ENCODE data around the gene NDUFV1. TPM values are rescaled to one million over a fixed set of nuclear protein-coding genes. Genes with fewer than 3 reads are reported as not detected.
"Not testable (repeated sequence)": the region's sequence is repeated elsewhere in the genome, so short reads cannot be mapped to it uniquely, and the experiment has no call there.

NDUFV1 gene
- total and polyA plus RNA-seq, 9 donors: 126 to 173 (median 149) TPM

DNA sequence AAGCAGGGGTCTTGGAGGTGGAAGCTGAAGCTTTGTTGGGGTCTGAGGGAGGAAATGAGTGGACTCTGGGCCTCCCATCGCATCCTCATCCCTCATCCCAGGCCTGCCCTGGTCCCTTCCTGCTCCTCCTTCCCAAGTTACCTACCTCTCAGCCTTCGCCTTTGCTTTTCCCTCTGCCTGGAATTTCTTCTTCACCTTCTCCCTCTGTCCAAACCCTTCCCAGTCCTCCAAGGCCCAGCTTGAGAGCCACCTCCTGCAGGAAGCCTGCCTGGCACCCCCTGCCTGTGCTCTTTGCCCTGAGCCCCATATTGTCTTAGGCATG, 25.1 kb downstream of the NDUFV1 start:
- peaks cover 2% of the 10 kb centered on the region for H3K27me3 ChIP-seq (ENCODE audit: control insufficient read depth, insufficient read depth, low read length)
- no peaks in the 10 kb centered on the region for H3K36me3 ChIP-seq (ENCODE audit: control insufficient read depth, insufficient read depth, low read length)
- H3K9me3 ChIP-seq (replicated peaks; ENCODE audit: control insufficient read depth, low read depth, low read length): no peaks in the 10 kb centered on the region
- 83% methylated on average over 2 of the region's 2 CpGs for WGBS (ENCODE audit: insufficient coverage)
- no peak overlapping the region for H3K27ac ChIP-seq (ENCODE audit: low read length)
- no peak overlapping the region for H3K4me3 ChIP-seq (ENCODE audit: low read length)
- H3K4me1 ChIP-seq (ENCODE audit: control insufficient read depth, insufficient read depth, low read length): peaks cover 14% of the 10 kb centered on the region
- no peak for DNase-seq

DNA sequence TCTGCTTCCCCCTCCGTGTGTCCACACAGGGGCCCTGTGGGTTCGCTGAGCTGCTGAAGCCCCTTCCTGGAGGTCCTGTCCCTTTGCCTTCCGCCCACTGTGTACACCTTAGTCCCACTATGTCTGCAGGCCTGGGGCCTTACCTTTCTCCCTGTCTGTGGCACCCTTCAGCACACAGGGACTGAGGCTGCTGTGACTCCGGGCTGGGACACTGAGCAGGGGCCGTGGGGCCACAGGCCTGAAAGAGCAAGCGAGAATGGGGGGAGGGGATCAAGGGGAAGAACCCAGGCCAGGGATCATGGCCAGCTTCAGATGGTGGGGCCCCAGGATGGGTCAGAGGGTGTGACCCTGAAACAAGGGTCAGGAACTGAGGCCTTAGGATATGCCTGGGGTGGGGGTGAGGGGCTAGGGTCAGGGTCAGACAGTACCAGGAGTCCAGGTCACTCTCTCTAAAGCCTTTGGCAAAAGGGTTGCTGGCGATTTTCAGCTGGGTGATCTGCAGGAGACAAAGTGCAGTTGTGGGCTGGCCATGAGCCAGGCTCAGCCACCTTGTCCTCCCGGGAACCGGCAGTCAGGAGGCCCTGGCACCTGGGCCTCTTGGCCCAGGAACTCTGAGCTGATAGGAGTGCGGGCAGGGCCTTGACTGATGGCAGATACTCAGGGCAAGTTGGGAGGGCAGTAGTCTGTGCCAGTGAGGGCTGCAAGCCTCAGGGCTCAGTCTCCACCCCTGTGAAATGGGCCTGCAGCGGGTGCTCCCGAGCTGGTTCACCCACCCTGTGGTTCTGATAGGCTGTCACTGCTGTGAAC, 25.6 kb downstream of the NDUFV1 start:
- no peaks in the 10 kb centered on the region for H3K9me3 ChIP-seq (replicated peaks; ENCODE audit: control insufficient read depth, low read depth, low read length)
- peaks cover 14% of the 10 kb centered on the region for H3K4me1 ChIP-seq (ENCODE audit: control insufficient read depth, insufficient read depth, low read length)
- H3K36me3 ChIP-seq (ENCODE audit: control insufficient read depth, insufficient read depth, low read length): no peaks in the 10 kb centered on the region
- DNase-seq: no peak
- no peak overlapping the region for H3K27ac ChIP-seq (ENCODE audit: low read length)
- no peak overlapping the region for H3K4me3 ChIP-seq (ENCODE audit: low read length)
- H3K27me3 ChIP-seq (ENCODE audit: control insufficient read depth, insufficient read depth, low read length): peaks cover 2% of the 10 kb centered on the region
- 75% methylated on average over 11 of the region's 12 CpGs for whole genome bisulfite sequencing (ENCODE audit: insufficient coverage)

DNA sequence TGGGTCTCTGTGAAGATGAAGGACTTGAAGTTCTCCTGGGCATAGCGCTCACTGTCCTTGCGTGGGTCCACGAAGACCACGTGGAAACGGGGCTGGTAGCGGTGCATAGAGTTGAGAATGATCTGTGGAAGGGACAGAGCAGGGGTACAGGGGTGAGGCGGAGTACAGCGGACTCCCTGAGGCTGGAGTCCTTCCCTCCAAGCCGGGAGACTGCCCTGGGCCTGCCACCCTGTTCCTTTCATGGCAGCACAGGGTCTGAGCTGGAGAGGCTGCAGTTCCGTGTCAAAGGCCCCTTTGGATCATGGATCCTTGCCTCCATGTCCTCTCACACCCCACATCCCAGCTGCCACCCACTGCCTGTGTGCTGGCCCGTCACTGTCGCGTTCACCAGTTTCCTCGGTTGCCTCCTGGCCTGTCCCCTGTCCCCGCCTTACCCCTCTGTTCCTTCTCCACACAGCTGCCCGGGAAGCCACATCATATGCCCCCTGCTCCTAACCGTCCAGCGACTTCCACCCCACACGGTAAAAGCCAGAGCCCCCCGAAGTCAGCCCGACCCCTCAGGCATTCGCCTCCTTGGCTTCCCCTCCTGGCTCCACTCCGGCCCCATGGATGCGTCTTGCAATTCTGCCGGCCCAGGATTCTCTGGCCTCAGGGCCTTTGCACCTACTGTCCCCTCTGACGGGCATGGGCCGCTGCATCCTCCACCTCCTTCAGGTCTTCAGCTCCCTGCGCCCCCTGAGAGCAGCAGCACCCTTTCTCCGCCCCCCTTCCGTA, 26.4 kb downstream of the NDUFV1 start:
- Histone ChIP-seq H3K27ac (ENCODE audit: low read length) (no peak overlapping the region), H3K36me3 (ENCODE audit: control insufficient read depth, insufficient read depth, low read length) (no peaks in the 10 kb centered on the region), H3K4me1 (ENCODE audit: control insufficient read depth, insufficient read depth, low read length) (peaks cover 14% of the 10 kb centered on the region), H3K4me3 (ENCODE audit: low read length) (no peak overlapping the region), H3K9me3 (replicated peaks; ENCODE audit: control insufficient read depth, low read depth, low read length) (no peaks in the 10 kb centered on the region), H3K27me3 (ENCODE audit: control insufficient read depth, insufficient read depth, low read length) (peaks cover 2% of the 10 kb centered on the region)
- no peak for DNase-seq
- WGBS (ENCODE audit: insufficient coverage): 90% methylated on average over 30 of the region's 30 CpGs

DNA sequence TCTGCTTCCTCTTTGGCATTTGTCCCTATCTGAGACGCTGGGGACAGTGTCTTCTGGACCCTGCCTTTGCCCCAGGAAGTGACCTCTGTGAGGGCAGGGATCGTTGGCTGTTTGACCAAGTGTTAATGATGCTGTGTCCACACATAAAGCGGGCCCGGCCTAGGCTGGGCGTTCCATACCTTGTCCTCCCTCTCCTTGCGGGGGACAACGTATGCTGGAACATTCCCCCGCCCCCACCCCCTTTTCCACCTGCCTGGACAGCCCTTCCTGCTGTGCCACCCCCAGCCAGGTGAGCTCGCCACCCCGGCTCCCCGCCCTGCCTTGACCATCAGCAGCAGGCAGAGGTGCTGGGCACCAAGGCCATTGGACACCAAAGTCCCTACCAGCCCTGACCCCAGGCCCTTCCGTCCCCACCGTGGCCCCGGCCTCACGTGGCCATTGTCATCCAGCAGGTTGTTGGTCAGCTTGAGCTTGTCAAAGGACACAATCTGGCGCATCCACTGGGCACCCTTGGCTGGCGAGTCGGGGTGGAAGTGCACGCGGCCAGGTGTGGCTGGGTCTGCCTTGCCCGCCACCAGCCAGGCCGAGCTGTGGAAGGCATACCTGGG, 27.1 kb downstream of the NDUFV1 start:
- H3K27me3 ChIP-seq (ENCODE audit: control insufficient read depth, insufficient read depth, low read length): peaks cover 2% of the 10 kb centered on the region
- no peaks in the 10 kb centered on the region for H3K36me3 ChIP-seq (ENCODE audit: control insufficient read depth, insufficient read depth, low read length)
- H3K4me3 ChIP-seq (ENCODE audit: low read length): no peak overlapping the region
- no peaks in the 10 kb centered on the region for H3K9me3 ChIP-seq (replicated peaks; ENCODE audit: control insufficient read depth, low read depth, low read length)
- H3K4me1 ChIP-seq (ENCODE audit: control insufficient read depth, insufficient read depth, low read length): peaks cover 14% of the 10 kb centered on the region
- DNase-seq: no peak
- WGBS (ENCODE audit: insufficient coverage): 91% methylated on average over 20 of the region's 22 CpGs
- no peak overlapping the region for H3K27ac ChIP-seq (ENCODE audit: low read length)

DNA sequence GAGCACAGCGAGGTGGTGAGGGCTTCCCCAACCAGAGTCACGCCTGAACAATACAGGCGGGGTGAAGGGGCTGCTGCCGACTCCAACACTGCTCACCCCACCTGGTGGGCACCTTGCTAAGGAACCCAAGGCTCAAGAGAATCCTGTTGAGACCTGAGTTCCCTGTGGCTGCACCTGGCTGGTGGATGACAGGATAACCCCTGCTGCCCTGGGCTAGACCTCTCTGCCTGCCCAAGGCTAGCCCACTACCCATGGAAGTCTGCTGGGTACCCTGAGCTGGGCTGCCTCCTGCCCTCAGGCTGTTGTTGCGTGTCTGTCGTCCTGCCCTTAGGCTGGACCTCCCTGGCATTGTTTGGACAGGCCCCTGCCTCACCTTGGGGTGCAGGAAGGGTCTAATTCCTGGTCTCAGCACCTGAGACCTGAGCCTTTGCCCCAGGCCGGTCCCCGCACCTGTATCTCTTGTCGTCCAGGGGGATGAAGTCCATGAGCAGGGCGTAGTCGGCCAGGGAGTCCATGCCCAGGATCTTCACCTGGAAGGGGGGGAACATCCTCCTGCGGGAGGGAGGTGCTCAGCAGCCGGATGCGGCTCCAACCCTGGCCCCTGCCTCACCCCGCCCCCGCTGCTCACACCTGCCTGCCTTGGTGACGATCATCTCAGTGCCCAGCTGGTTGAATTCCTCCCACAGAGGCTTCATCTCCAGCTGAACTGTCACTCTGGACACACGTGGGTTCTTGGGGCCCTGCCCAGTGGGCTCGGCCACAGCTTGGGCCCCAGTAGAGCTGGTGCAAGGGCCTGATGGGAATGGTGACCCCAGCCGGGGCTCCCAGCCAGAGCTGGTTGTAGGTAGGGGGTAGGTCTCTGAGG, 27.9 kb downstream of the NDUFV1 start:
- peaks cover 3% of the 10 kb centered on the region for H3K27me3 ChIP-seq (ENCODE audit: control insufficient read depth, insufficient read depth, low read length)
- peaks cover 9% of the 10 kb centered on the region for H3K4me1 ChIP-seq (ENCODE audit: control insufficient read depth, insufficient read depth, low read length)
- H3K4me3 ChIP-seq (ENCODE audit: low read length): no peak overlapping the region
- H3K9me3 ChIP-seq (replicated peaks; ENCODE audit: control insufficient read depth, low read depth, low read length): no peaks in the 10 kb centered on the region
- no peak overlapping the region for H3K27ac ChIP-seq (ENCODE audit: low read length)
- H3K36me3 ChIP-seq (ENCODE audit: control insufficient read depth, insufficient read depth, low read length): no peaks in the 10 kb centered on the region
- DNase-seq: no peak
- 67% methylated on average over 17 of the region's 20 CpGs for WGBS (ENCODE audit: insufficient coverage)

DNA sequence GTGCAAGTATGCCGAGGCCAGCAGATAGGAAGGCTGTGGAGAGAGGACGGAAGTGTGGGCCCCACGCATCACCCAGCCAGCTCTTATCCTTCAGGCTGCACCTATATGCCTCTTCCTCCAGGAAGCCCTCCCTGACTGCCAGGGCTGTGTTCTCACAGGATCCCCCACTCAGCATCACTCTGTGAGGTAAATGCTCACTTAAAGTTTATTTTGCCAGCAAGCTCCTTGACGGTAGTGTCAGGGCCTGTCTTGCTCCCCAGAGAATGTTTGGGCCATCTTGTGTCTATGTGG, 28.4 kb downstream of the NDUFV1 start:
- no peak overlapping the region for H3K4me3 ChIP-seq (ENCODE audit: low read length)
- no peaks in the 10 kb centered on the region for H3K9me3 ChIP-seq (replicated peaks; ENCODE audit: control insufficient read depth, low read depth, low read length)

DNA sequence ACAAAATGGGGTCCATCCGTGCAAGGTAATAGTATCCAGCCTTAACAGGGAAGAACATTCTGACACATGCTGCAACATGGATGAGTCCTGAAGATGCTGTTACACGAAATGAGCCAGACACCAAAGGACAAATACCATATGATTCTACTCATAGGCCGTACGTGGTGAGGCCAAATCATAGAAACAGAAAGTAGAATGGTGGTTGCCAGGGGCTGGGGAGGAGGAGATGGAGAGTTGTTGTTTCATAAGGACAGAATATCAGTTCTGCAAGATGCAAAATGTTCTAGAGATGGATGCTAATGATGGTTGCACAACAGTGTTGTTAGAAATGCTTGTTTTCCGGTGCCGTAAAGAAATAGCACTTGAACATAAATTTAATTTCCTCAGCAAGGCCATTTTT, 30.2 kb downstream of the NDUFV1 start:
- no peak overlapping the region for H3K27ac ChIP-seq (ENCODE audit: low read length)
- H3K36me3 ChIP-seq (ENCODE audit: control insufficient read depth, insufficient read depth, low read length): no peaks in the 10 kb centered on the region
- H3K4me3 ChIP-seq (ENCODE audit: low read length): no peak overlapping the region
- H3K9me3 ChIP-seq (replicated peaks; ENCODE audit: control insufficient read depth, low read depth, low read length): no peaks in the 10 kb centered on the region
- peaks cover 10% of the 10 kb centered on the region for H3K27me3 ChIP-seq (ENCODE audit: control insufficient read depth, insufficient read depth, low read length)
- 100% methylated on average over 1 of the region's 6 CpGs for WGBS (ENCODE audit: insufficient coverage)
- no peaks in the 10 kb centered on the region for H3K4me1 ChIP-seq (ENCODE audit: control insufficient read depth, insufficient read depth, low read length)
- DNase-seq: no peak

More for the DNA sequence above, 28.4 kb downstream of the NDUFV1 start:
- DNase-seq: no peak
- H3K4me1 ChIP-seq (ENCODE audit: control insufficient read depth, insufficient read depth, low read length): peaks cover 9% of the 10 kb centered on the region
- H3K36me3 ChIP-seq (ENCODE audit: control insufficient read depth, insufficient read depth, low read length): no peaks in the 10 kb centered on the region
- peaks cover 7% of the 10 kb centered on the region for H3K27me3 ChIP-seq (ENCODE audit: control insufficient read depth, insufficient read depth, low read length)
- WGBS (ENCODE audit: insufficient coverage): 58% methylated on average over 2 of the region's 4 CpGs
- H3K27ac ChIP-seq (ENCODE audit: low read length): no peak overlapping the region

DNA sequence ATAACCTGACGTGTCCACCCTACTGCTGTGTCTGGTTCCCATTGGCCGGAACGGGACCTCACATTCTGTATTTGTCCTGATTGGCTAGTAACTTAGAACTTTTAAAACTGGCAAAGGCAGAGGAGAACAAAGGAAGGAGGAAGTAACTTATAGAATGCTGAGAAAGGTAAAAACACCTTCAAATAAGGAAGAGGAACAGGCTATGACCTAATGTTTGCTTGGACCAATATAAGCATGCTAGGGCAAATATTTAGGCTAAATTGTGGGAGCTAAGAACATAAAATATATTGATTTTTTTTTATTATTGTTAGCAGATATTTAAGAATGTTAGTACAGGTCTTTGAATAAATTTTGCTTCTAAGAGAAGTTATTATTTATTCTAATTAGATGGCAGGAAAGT, 30.7 kb downstream of the NDUFV1 start:
- no CpG with 5 or more reads among the region's 3 CpGs for WGBS (ENCODE audit: insufficient coverage)
- H3K9me3 ChIP-seq (replicated peaks; ENCODE audit: control insufficient read depth, low read depth, low read length); H3K27ac ChIP-seq (ENCODE audit: low read length); H3K4me3 ChIP-seq (ENCODE audit: low read length); H3K36me3 ChIP-seq (ENCODE audit: control insufficient read depth, insufficient read depth, low read length); DNase-seq; H3K4me1 ChIP-seq (ENCODE audit: control insufficient read depth, insufficient read depth, low read length): not testable (repeated sequence)
- peaks cover 10% of the 10 kb centered on the region for H3K27me3 ChIP-seq (ENCODE audit: control insufficient read depth, insufficient read depth, low read length)

DNA sequence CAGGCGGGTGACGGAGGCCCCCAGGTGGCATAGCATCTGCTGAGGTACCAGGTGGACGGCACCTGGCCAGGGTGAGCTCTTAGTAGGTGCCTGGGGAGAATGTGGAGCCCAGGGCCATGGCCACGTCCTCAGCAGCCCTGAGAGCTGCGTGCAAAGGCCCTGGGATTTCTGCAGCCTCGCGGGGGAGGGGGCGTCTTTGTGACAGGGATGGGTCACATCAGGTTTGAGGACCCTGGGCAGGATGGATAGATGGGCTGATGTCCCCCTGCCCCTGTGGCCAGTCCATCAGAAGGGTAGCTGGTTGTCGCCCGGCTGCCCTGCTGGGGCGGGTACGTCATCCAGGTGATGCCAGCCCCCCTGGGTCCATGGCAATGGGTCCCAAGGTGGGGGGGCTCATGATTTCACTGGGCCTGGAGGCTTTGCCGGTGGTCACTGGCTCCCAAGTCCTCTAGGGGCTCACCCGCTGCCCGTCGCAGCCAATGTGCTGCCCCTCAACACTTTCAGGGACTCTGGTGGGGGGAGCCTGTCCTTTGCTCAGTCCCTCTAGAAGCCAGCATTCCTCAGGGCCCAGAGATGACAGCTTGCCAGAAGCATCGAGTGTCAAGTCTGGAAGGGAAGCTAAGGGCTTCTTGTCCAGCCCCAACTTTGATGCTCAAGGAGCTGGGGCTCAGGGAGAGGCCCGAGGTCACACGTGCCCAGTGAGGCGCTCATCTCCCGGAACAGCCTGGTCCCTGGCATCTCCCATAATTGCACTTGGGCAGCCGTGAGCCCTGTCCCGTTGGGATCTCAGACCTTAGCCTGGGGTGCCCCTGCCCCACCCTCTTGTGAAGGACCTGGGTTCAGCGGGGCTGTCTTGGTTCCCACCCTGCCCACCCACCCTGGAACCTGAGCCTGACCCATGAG, 32.0 kb downstream of the NDUFV1 start:
- Histone ChIP-seq H3K4me3 (ENCODE audit: low read length) (no peak overlapping the region), H3K36me3 (ENCODE audit: control insufficient read depth, insufficient read depth, low read length) (no peaks in the 10 kb centered on the region), H3K27me3 (ENCODE audit: control insufficient read depth, insufficient read depth, low read length) (peaks cover 10% of the 10 kb centered on the region), H3K4me1 (ENCODE audit: control insufficient read depth, insufficient read depth, low read length) (no peaks in the 10 kb centered on the region), H3K27ac (ENCODE audit: low read length) (no peak overlapping the region), H3K9me3 (replicated peaks; ENCODE audit: control insufficient read depth, low read depth, low read length) (no peaks in the 10 kb centered on the region)
- 81% methylated on average over 17 of the region's 24 CpGs for WGBS (ENCODE audit: insufficient coverage)
- DNase-seq: no peak

Measured in muscle of leg (tissue), 11 donors.